Globus pallidus (tissue), 1 donor: Measurements from ENCODE around the gene SLAMF7.

Experiments
- DNase-seq: peaks from one replicate; pipeline ENCODE4 v3.0.0-alpha.2; 2015; ENCODE audit warnings: low spot score

The SLAMF7 gene

DNA sequence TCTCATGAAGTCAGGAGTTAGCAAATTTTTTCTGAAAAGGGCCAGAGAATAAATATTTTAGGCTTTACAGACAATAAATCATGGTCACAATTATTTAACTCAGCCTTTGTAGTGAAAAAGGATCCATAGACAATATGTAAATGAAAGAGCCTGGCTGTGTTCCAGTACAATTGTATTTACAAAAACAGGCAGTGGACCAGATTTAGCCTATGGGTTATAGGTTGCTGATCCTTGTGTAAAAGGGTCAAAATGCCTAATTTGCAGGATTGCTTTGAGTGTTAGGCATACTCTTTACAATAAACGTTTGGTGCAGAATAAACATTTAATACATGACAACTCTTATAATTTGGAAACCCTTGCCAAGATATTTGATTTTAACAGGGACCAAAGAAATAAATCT, 6.5 kb downstream of the SLAMF7 start:
- DNase-seq = no peak

- DNase-seq = no peak
Observed at GRCh38 chr1:160746836-160747500, 7.9 kb downstream of the SLAMF7 start.

GRCh38 chr1:160747717-160748116, 8.7 kb downstream of the SLAMF7 start:
- DNase-seq = no peak

GRCh38 chr1:160748181-160748877, 9.3 kb downstream of the SLAMF7 start:
- no peak for DNase-seq

- no peak for DNase-seq
Observed at GRCh38 chr1:160748878-160749269, 9.8 kb downstream of the SLAMF7 start.

GRCh38 chr1:160750608-160751007, 11.6 kb downstream of the SLAMF7 start:
- DNase-seq = no peak

DNA sequence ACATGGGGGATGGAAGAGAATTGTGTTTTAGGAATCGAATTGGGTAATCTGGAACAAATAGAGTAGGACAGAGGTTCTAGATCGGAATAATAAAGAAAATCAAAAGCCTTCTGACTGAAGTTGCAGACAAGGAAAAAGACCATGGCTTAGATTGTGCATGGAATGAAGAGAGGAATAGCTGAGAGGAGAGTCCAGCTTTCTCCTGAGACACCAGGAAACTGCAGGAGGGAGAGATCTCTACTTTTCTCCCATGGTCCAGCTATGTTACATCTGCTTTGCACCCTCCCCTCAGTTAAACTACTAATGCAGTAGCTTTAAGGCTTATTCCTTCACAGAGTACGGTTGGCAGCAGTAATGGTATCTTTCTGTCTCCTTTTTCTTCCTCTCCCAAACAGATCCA, 13.4 kb downstream of the SLAMF7 start:
- DNase-seq = no peak

DNA sequence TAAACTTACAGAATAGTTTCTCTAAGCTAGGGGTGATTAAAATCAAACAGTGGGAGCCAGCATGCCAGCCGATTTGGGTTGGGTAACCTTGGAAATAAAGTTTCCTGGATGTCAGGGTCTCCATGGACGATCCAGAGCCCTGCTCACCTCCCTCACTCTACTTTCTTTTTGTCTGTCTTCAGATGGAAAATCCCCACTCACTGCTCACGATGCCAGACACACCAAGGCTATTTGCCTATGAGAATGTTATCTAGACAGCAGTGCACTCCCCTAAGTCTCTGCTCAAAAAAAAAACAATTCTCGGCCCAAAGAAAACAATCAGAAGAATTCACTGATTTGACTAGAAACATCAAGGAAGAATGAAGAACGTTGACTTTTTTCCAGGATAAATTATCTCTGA, 13.9 kb downstream of the SLAMF7 start:
- DNase-seq = no peak

DNA sequence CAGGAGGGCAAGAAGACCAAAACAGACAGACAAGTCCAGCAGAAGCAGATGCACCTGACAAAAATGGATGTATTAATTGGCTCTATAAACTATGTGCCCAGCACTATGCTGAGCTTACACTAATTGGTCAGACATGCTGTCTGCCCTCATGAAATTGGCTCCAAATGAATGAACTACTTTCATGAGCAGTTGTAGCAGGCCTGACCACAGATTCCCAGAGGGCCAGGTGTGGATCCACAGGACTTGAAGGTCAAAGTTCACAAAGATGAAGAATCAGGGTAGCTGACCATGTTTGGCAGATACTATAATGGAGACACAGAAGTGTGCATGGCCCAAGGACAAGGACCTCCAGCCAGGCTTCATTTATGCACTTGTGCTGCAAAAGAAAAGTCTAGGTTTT, 14.5 kb downstream of the SLAMF7 start:
- no peak for DNase-seq

DNA sequence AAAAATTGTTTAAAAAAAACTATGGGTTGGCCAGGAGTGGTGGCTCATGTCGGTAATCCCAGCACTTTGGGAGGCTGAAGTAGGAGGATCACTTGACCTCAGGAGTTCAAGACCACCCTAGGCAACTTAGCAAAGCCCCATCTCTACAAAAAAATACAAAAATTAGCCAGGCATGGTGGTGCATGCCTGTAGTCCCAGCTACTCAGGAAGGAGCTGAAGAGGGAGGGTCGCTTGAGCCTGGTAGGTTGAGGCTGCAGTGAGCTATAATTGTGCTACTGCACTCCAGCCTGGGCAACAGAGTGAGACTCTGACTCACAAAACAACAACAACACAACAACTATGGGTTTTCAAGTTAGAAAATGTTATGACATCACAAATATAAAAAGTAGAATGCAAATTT, 16.4 kb downstream of the SLAMF7 start:
- no peak for DNase-seq

DNA sequence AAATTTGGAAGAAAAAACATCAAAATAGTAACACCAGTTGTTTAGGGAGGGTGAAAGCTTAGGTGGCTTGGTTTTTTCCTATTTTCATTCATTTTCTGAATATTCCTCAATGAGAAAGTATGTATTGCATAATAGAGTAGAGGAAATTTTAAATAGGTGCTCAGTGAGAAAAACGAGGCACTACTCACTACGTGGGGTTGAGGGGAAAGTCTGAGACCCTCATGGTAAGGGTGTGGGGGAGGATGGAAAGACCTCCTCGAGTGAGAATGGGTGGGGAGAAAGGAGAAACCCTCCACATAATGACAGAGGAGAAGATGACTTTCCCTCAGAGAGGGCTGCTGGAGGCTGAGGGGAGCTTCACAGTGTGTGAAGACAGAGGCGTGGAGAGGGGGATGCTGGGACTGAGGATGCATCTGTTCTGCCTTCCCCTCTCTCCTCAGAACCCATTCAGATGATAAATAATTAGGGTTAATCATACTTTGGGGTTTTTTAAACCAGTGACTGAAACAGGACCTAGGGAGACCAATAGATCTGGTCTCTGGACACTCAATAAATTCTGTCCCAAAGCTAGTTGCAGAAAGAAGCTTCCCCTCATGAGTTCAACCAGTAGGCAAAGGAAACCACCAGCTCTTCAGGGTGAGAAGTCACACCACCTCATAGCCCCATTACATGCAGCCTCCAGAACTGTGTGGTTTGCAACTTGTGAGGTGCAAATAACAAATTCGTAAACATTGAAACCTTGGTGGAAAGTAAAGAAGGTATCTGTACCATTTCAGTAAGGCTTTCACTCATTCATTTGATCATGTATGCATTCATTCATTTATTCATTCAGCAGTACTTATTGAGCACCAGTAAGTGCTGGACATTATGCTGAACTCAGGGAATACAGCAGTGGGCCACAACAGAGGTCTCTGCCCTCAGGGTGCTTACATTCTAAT, 17.1 kb downstream of the SLAMF7 start:
- no peak for DNase-seq

GRCh38 chr1:160756849-160757201, 17.8 kb downstream of the SLAMF7 start:
- no peak for DNase-seq

DNA sequence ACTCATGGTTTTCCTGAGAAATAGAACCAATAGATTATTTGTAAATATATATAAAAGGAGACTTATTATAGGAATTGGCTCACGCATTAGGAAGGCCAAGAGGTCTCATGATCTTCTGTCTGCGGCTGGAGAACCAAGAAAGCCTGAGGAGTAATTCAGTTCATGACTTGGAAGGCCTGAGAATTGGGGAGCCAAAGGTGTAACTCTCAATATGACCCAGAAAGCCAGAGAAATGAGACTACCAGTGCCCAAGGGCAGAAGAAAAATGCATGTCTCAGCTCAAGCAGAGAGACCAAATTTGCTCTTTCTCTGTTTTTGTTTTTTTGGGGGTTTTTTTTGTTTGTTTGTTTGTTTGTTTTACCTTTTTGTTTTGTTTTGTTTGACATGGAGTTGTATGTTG, 19.5 kb downstream of the SLAMF7 start:
- no peak for DNase-seq

GRCh38 chr1:160759740-160760139, 20.7 kb downstream of the SLAMF7 start:
- no peak for DNase-seq

DNA sequence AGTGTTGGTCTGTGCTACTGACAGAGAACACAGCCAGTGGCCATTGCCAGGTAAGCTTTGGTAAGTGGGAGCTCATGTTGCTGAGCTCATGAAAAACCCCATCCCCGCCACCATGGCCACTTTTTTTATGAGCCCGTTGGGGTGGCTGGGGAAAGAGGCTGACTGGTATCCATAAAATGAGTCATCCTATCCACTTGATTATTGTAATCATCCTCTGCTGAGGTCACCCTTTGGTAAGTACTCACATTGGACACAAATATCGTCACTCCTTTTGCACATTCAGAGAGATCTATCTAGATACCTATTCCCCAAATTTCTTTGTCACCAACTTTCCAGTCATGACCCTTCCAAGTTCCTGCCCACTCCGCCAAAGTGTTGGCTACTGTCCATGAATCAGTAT, 22.0 kb downstream of the SLAMF7 start:
- no peak for DNase-seq

GRCh38 chr1:160761886-160762285, 22.8 kb downstream of the SLAMF7 start:
- DNase-seq = no peak

DNA sequence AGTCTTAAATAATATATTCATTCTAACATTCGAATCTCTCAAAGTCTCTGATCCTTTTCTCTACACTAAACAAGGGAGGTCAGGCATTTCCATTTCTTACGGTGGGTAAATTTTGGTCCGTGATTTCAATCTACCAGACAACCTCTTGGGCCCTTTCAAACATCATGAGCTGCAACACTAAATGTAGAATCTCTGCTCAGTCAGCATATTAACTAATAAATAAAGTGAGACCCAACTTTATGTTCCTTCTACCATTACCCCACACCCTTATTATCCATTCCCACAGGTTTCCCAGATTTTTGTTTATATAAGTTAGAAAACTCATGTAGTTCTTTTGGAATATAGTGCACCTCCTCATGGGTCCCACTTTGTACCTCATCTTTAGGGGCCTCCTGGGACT, 24.9 kb downstream of the SLAMF7 start:
- DNase-seq = no peak

GRCh38 chr1:160767395-160768294, 28.6 kb downstream of the SLAMF7 start:
- DNase-seq = no peak

DNA sequence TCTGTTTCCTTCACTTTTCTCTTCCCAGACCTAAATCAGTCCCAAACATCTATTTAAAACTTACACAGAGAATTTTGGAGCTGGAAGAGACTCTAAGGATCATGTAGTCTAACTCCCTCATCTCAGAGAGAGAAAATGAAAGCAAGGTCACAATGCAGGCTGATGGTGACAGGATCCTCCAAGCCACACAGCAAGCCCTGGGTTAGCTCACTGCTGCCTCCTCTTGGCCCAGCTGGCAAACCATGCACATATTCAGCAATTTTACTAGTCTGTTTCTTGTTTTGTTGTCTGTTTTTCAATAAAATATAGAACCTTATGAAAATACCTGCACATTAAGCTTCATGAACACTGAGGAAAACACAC, 29.2 kb downstream of the SLAMF7 start:
- DNase-seq = no peak

GRCh38 chr1:160772331-160772730, 33.3 kb downstream of the SLAMF7 start:
- DNase-seq = no peak

- DNase-seq = no peak
Observed at GRCh38 chr1:160773093-160773492, 34.0 kb downstream of the SLAMF7 start.
